ENCODE data around the gene RFXAP.

The RFXAP gene

DNA sequence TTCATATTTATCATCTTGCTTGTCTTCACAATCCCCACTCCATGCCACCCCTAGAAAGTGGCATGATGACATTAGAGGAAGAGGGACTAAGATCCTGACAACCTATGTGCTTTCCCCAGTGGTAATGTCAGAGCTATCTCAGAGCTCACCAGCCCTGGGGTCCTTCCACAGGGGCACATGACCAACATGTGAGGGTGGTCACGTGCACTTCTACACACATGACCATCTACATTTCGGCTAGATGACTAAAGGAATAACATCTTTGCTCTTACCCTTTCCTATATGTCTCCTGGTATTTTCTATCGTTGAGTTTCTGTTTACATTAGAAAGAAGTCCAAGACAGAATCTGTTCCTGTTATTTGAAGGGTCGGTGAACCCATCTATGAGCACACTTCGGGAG lies 46.2 kb downstream of the RFXAP start:
- DNase-seq (ENCODE audit: low read depth in 1 of 2, low spot score in 1 of 2), result no peak

DNA sequence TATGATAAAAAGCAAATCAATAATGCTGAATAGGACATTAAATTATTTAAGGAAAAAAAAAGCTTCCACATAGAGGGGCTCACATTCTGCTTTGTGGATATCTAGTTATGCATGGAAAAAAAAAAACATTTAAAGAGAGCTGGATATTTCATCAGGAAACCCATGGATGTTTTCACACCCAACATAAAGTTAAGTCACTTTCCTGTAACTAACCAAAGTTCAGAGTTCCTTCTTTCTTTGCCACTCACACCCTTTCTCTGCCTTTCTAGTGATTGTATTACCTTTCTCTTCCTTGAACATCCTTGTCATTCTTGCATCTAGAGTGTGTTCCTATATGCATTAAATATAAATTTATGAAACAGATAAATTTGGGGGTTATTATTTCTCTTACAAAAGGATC lies 47.2 kb downstream of the RFXAP start:
- DNase-seq (ENCODE audit: low read depth in 1 of 2, low spot score in 1 of 2), result no peak

DNA sequence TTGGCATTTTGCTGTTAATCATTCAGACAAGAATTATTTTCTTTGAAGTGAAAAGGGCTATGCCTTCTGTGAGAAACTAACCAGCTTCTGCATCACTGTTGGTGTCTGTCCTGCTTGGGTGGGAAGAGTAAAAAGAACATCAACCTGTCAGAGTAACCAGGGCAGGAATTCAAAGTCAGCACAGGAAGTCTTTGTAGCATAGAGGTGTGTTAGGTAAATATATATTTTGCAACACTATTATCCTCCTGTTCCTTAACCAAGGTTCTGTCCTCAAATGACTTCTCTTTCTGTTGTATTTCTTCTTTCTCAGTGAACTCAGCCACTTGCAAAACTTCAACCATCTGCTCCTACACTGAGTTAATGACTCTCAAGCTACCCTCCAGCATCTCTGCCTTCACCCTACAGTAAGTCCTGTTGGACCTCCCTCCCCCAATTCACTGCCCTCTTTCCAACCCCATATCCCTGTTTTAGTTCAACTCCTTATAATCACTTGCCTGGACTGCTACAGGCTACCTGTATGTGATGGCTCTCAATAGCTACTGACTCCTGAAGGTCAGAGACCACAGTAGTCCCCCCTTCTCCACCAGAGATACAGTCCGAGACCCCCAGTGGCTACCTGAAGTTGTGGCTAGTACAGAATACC lies 51.1 kb downstream of the RFXAP start:
- no peak for DNase-seq (ENCODE audit: low read depth in 1 of 2, low spot score in 1 of 2)

DNA sequence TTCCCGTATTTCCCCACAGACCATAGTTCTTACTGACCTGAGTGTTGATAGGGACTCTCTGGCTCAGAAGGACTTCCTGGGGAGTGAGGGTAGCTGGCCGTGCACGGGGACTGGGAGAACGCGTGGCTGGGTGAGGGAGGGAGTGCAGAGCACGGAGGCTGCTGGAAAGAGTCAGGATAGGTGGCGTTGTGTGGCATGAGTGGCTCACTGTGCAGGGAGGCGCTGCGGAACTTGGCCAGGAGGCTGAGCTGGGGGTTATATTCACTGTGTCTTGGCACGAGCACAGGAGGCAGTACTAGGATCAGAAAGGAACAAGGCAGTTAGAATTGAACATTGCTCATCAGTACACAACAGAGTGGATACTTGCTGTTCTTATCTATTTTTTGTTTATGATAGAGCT lies 53.6 kb downstream of the RFXAP start:
- no peak for DNase-seq (ENCODE audit: low read depth in 1 of 2, low spot score in 1 of 2)

DNA sequence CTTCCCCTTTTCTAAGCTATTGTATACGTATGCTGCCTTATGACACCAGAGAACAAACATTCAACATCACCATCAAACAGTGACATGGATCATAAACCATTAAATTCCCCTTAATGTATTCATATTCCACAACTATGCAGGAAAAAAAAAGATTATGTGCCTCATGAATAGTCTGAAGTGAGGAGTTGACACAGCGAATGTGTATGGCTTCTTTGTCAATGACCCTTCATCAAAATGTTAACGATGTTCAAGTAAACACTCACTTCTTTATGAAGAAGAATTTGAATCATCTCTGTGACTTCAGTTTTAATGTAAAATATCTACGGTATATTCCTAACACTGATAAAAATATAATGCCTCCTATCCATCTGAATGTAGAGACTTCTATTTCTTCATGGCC lies 56.4 kb downstream of the RFXAP start:
- DNase-seq (ENCODE audit: low read depth in 1 of 2, low spot score in 1 of 2), result no peak

DNA sequence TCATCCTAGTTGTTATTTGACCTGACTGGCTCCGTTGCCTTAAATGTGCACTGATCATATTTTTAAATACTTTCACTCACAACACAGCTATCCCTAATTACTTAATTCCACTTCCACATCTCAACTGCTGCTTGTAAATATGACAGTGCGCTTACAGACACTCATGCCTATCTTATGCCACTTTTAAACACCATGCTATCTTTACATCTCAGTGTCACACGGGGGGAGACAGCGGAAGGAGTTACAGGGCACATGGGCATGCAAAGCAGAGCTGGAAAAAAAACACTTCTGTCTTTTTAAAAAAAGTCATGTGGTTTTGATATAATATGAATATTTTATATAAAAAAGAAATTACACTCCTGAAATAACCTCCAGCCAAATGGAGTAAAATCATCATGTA lies 56.9 kb downstream of the RFXAP start:
- no peak for DNase-seq (ENCODE audit: low read depth in 1 of 2, low spot score in 1 of 2)
